ENCODE data around the gene STX8.

The STX8 gene

DNA sequence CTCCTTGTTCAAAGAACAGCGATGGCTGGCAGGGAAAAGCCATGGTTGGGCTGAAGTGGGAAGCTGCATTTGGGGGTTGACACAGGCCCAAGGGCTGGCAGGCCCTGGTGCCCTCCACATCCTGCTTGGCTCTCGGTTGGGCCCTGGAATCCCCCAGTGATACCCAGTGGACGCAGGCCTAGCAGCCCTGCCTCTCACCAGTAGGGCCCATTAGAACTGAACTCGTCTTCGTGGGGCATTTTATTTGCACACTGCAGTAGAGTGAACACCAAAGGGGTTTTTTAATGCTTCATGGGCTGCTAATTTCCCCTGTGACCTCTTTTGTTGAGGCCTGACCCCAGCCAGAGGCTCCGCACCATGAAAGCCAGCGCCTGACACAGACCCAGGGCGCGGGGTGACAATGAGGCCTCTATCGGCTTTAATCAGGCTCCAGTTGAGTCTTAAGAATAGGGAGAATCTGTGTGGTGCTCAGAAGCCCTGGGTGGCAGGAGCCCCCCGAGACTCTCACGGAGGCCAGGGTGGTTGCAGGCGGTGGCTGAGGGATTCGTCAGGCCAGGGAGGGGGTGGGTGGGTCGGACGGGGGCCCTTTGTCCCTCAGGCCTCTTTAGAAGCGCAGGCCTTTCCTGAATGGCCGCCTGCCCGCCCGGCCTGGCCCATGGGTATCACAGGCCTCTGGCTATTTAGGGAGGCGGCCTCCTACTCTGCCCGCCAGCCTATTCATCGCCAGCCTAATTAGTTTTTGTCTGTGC is 355.0 kb downstream of the STX8 start:
- no peak for DNase-seq

GRCh38 chr17:9219631-9220397 is 355.8 kb downstream of the STX8 start:
- DNase-seq, result no peak

- no peak for DNase-seq
Observed at GRCh38 chr17:9218911-9219310, 356.7 kb downstream of the STX8 start.

DNA sequence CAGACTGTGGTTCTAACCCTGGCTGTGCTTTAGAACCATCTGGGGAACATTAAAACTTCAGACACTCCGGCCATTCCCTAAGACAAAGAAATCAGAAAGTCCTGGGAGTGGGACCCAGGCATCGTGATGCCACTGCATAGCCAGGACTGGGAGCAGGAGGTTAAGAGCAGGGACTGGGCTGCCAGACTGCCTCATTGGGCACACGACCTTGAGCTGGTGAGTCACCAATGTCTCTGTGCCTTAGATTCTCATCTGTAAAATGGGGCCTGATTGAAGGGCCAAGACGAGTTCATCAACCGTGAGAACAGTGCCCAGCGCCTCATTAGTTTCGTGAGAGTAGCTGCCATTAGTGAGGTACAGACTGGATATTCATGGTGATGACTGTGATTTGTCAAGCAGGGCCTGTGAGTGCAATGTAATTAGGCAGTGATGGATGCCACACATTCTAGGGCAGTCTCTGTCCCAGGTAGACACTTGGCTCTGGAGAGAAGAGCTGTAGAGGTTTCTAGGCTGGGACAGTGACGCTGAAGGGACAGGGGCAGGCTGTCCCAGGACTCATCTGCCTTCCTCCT is 357.5 kb downstream of the STX8 start:
- DNase-seq, result no peak

GRCh38 chr17:9217151-9218056 is 358.2 kb downstream of the STX8 start:
- no peak for DNase-seq

DNA sequence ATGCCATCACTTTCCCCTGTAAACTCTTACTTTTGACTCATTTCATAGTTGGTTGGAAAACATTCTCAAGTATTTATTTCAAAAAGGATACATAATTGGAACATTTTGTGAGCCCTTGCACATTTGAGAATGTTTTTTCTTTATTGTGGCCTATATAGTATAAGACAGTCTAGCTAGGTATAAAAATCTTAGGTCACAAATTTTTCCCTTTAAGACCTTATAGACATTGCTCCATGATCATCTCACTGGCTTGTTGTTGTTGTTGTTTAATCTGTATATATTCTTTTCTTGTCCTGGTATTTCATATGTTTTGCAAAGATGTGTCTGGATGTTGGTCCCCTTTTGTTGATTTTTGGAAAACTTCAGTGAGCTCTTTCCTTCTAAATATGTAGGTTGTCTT is 360.2 kb downstream of the STX8 start:
- no peak for DNase-seq

DNA sequence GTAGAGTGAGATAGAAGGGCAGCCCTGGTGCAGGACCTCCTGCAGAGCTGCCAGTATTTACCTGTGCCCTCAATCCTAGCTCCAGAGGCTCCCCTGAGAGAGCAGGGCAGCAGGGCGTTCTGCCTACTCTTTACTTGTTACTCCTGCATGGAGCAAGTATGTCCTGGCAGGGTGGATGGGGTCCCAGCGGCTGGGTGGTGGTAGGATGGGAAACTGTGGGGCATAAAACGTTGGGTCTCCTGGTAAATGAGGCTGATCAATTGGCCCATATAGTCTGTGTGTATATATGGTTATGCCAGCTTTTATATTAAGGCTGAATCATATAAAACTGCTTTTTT is 362.3 kb downstream of the STX8 start:
- DNase-seq, result no peak

GRCh38 chr17:9212376-9213302 is 363.0 kb downstream of the STX8 start:
- no peak for DNase-seq

DNA sequence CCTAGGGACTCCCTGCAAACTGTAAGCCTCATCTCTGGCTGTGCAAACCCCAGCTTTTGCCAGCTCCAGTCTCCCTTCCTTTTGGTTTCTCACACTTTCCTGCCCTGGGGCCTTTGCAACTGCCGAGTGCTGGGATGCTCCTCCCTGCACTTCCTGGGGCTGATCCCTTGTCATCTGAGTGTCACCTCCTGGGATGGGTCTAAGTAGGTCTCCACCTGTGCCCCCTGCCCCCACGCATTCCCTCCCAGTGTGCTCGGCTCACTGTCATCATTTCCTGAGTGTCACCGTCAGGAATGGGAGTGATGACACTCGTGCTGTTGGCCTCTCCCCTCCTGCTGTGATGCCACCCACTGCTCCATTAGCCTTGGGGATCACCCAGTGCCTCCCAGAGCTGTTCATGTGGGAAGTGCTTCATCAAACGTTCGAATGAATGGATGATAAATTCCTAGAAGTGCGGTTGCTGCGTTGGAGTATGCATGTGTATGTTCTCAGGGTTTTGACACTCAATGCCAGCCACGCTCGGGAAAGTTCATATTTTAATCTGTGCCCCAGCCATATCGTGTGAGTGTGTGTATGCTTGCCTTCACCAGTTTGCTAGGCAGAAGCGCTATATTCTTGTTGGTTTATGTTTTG is 364.4 kb downstream of the STX8 start:
- no peak for DNase-seq

DNA sequence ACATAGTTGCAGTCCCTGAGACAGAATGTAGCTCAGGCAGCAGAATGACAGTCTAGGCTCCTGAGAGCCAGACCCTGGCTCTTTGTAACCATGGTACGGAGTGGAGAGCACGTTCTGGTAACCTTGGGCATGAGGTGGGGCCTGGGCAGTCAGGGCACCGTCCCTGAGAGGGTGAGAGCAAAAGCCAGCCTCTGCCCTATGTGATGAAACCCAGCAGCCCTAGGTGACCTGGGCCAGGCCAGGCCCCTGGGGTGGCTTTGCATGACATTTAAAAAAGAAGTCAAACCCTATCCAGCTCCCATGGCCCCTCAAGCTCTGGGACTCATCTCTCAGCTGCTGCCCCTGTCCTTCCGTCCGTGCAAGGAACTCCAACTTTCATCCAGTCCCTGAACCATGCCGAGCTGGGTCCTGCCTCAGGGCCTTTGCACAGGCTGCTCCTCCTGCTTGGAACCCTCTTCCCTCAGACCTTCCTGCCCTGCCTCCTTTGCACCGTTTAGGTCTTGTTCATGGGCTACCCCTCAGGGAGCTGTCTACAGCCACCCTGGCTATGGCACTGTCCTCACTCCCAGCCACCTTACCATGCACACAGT is 365.7 kb downstream of the STX8 start:
- DNase-seq, result no peak

- DNase-seq, result no peak
Observed at GRCh38 chr17:9209347-9209746, 366.3 kb downstream of the STX8 start.

- DNase-seq, result no peak
Observed at GRCh38 chr17:9208381-9209105, 367.1 kb downstream of the STX8 start.

DNA sequence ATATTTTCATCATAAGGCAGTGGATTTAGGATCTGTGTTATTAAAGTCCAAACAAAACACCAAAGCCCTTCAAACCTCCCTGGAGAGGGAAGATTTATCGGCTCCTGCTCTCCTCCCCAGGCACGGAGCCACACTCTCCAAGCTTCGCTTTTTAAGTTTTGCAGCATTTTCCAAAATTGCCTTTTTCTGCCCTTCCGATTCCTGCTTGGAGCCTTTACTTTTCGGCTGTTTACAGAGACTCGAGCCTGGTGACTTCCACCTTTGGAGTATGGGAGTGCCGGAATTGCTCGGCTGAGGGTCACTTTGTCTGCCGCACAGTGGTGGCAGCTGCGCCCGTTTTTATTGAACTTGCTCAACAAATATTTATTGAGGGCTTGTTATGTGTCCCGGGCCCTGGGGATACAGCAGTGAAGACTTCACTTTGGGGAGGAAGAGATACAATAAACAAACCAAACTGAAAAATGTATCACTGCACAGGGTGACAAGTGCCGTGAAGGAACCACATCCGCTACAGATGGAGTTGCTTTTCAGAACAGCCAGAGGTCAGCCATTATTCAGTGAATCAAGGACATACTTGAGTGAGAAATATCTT is 368.8 kb downstream of the STX8 start:
- DNase-seq, result no peak

DNA sequence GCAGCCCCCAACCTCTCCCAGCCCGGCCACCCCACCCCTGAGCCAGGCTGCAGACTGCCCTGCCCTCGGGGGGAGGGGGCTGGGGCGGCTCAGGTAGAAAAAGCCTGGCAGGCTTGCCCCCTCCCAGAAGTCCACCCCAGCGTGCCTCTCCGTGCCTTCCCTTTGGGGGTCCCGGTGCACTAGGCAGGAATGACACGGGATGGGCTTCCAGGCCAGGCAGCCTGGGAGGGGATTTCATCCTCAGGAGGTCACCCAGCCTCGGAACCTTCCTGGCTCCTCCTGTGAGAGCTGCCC is 369.3 kb downstream of the STX8 start:
- no peak for DNase-seq

DNA sequence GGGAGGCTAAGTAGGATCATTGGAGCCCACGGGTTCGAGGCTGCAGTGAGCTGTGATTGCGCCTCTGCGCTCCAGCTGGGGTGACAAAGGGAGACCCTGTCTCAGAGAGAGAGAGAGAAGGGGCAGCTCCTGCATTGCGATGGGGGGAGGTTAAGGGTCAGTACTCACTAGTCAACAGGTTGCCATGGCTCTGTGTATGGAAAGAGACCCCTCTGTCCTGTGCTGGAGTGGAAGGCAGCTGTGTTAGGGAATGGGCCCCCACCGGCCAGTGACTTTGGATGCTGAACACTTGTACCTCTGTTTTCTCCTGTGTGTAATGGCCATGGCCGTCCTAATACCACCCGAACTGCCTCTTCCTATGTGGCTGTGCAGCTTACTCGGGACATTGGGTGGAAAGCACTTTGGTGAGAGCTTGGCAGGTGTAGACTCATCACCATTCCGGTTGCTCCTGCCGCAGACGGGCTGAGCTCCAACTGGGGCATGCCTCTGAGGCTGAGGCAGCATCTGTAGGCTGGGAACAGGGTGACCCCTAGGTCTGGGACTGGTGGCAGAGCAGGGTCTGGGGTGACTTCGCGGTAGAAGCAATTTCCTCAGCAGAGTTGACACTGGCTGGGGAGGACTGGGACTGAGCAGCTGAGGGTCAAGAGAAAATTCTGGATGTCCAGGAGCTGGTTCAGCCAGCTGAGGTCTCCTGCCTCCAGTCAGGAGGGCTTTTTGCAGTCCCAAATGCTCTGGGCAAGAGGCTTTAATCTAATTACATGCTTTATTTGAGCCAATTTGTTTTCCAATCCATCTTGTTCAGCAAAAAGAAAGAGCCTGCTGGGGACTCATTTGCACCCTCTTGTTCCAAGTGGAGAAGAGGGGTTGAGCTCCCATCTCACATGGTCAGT is 369.9 kb downstream of the STX8 start:
- DNase-seq, result no peak

DNA sequence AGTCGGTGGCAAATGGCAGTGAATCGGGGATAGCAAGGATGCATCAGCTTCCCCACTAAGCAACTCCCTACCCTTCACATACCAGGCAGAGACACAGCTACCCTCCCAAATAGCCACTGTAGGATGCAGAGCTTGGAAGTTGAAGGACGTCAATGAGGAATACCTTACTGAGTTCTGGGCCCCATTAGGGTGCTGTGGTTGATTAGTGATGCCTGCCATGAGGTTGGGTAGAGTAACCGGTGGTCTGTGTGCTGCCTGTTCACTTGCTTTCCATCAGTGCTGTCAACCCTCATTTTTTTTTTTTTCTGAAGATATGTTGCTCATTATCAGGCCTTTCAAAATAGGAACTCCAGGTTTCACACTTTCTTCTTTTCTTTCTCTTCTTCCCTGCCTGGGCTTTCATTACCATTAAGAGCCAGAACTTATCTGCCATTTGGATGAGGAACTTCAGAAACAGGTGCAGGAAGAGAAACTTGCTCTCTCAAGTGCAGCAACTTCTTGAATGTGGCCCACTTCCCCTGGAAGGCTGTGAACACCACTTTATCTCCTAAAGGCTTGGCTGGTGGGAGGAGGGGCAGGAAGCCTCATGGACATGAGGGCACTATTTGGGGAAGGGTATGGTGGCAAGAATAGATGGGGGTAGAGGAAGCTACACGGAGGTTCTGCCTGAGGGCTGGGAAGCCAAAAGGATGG is 370.8 kb downstream of the STX8 start:
- DNase-seq, result no peak

GRCh38 chr17:9203771-9204425 is 371.7 kb downstream of the STX8 start:
- DNase-seq, result no peak

DNA sequence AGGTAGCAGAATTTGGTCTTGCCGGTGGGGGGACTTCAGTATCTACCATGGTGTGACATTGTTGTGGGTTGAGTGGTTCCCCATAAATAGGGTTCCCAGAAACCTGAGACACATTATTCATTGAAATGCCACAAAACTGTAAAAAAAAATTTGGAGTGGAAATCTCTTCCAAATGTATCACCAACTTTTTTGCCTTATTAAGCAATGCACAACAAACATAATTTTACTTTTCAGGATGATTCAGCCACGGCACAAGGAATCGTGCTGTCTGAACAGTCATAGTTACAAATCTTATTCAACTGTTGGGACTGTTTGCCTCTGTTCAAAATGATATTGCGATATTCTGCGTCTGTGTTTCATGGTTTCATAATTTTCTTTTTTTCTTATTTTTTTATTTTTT is 373.1 kb downstream of the STX8 start:
- no peak for DNase-seq

Measured in SW 1271 (cell line).